Measurements from ENCODE around the gene NCR3LG1.
"Not testable (repeated sequence)": the region's sequence is repeated elsewhere in the genome, so short reads cannot be mapped to it uniquely, and the experiment has no call there.

GRCh38 chr11:17426233-17426632 lies 74.6 kb downstream of the NCR3LG1 start:
- not testable (repeated sequence) for TF ChIP-seq PPARA (CRISPR knock-in tag; IDR thresholded peaks at IDR 0.05; ENCODE audit: borderline replicate concordance); ARNTL (CRISPR knock-in tag; IDR thresholded peaks at IDR 0.05; ENCODE audit: borderline replicate concordance, low read depth); ZFP3 (CRISPR knock-in tag; IDR thresholded peaks at IDR 0.05); ZNF565 (CRISPR knock-in tag; conservative IDR thresholded peaks at IDR 0.05; ENCODE audit: low read depth); ISL1 (CRISPR knock-in tag; IDR thresholded peaks at IDR 0.05); ESRRG (CRISPR knock-in tag; IDR thresholded peaks at IDR 0.05); ZFP30 (CRISPR knock-in tag; IDR thresholded peaks at IDR 0.05); POU6F1 (CRISPR knock-in tag; IDR thresholded peaks at IDR 0.05; ENCODE audit: borderline replicate concordance, low read depth); TOX (CRISPR knock-in tag; IDR thresholded peaks at IDR 0.05; ENCODE audit: borderline replicate concordance); CSRNP3 (CRISPR knock-in tag; IDR thresholded peaks at IDR 0.05)
- TF ChIP-seq, protein P1, sequence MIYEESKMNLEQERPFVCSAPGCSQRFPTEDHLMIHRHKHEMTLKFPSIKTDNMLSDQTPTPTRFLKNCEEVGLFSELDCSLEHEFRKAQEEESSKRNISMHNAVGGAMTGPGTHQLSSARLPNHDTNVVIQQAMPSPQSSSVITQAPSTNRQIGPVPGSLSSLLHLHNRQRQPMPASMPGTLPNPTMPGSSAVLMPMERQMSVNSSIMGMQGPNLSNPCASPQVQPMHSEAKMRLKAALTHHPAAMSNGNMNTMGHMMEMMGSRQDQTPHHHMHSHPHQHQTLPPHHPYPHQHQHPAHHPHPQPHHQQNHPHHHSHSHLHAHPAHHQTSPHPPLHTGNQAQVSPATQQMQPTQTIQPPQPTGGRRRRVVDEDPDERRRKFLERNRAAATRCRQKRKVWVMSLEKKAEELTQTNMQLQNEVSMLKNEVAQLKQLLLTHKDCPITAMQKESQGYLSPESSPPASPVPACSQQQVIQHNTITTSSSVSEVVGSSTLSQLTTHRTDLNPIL (CRISPR knock-in tag; IDR thresholded peaks at IDR 0.05; ENCODE audit: low read depth): not testable (repeated sequence)
- TF ChIP-seq, protein P2, sequence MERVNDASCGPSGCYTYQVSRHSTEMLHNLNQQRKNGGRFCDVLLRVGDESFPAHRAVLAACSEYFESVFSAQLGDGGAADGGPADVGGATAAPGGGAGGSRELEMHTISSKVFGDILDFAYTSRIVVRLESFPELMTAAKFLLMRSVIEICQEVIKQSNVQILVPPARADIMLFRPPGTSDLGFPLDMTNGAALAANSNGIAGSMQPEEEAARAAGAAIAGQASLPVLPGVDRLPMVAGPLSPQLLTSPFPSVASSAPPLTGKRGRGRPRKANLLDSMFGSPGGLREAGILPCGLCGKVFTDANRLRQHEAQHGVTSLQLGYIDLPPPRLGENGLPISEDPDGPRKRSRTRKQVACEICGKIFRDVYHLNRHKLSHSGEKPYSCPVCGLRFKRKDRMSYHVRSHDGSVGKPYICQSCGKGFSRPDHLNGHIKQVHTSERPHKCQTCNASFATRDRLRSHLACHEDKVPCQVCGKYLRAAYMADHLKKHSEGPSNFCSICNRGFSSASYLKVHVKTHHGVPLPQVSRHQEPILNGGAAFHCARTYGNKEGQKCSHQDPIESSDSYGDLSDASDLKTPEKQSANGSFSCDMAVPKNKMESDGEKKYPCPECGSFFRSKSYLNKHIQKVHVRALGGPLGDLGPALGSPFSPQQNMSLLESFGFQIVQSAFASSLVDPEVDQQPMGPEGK (CRISPR knock-in tag; IDR thresholded peaks at IDR 0.05; ENCODE audit: borderline replicate concordance): not testable (repeated sequence)
